ENCODE results near the gene TSPAN5.

TSPAN5 gene

GRCh38 chr4:98447648-98448047 lies 210.8 kb downstream of the TSPAN5 start:
- H2BK5ac ChIP-seq (ENCODE audit: low read length), result no peak overlapping the region
- H2BK120ac ChIP-seq (ENCODE audit: low read depth, low read length), result no peak overlapping the region
- H2AK5ac ChIP-seq (ENCODE audit: low read depth, low read length), result no peak overlapping the region
- no peak overlapping the region for H3K14ac ChIP-seq (ENCODE audit: low read length)
- no peak overlapping the region for H3K27ac ChIP-seq (replicated peaks; ENCODE audit: low read length)
- no peak overlapping the region for H3K4ac ChIP-seq (ENCODE audit: low read length)
- no peak overlapping the region for H3K23ac ChIP-seq (ENCODE audit: low read depth, low read length, poor library complexity)
- no peak overlapping the region for H3K18ac ChIP-seq (ENCODE audit: low read length)
- H3K4me2 ChIP-seq (ENCODE audit: insufficient read depth, low read length, poor library complexity, severe bottlenecking), result no peak overlapping the region
- DNase-seq (ENCODE audit: low spot score), result no peak
- no peak overlapping the region for H2AFZ ChIP-seq (ENCODE audit: low read length)
- no peaks in the 10 kb centered on the region for H3K79me1 ChIP-seq (ENCODE audit: low read depth, low read length)
- H3K27me3 ChIP-seq (ENCODE audit: control insufficient read depth in 3 of 3, insufficient read depth in 3 of 3, low read depth in 1 of 3, low read length in 3 of 3), result no peaks in the 10 kb centered on the region
- no peak overlapping the region for H4K8ac ChIP-seq (ENCODE audit: low read depth, low read length)
- no peak overlapping the region for H2BK15ac ChIP-seq (ENCODE audit: low read length)
- no CpG with 5 or more reads among the region's 5 CpGs for WGBS, 2 donors (ENCODE audit: extremely low coverage in 2 of 2, insufficient read length in 2 of 2, insufficient replicate concordance in 1 of 2)
- H3K9ac ChIP-seq (ENCODE audit: low read depth, low read length, poor library complexity), result no peak overlapping the region
- H3K9me3 ChIP-seq (replicated peaks in 1 of 2; ENCODE audit: control insufficient read depth in 2 of 2, insufficient read depth in 1 of 2, low read depth in 1 of 2, low read length in 2 of 2), result no peaks in the 10 kb centered on the region
- H4K91ac ChIP-seq (ENCODE audit: low read depth, low read length, poor library complexity), result no peak overlapping the region
- H3K4me1 ChIP-seq (ENCODE audit: control insufficient read depth in 2 of 2, insufficient read depth in 1 of 2, low read depth in 1 of 2, low read length in 2 of 2), result no peaks in the 10 kb centered on the region
- H3K36me3 ChIP-seq (replicated peaks in 1 of 2; ENCODE audit: control insufficient read depth in 2 of 2, insufficient read depth in 2 of 2, low read length in 2 of 2), result peaks cover 0 to 10% of the 10 kb centered on the region in 2 donors
- H2BK12ac ChIP-seq (ENCODE audit: low read length), result no peak overlapping the region
- no peak overlapping the region for H3K4me3 ChIP-seq (ENCODE audit: low read length in 2 of 2)

DNA sequence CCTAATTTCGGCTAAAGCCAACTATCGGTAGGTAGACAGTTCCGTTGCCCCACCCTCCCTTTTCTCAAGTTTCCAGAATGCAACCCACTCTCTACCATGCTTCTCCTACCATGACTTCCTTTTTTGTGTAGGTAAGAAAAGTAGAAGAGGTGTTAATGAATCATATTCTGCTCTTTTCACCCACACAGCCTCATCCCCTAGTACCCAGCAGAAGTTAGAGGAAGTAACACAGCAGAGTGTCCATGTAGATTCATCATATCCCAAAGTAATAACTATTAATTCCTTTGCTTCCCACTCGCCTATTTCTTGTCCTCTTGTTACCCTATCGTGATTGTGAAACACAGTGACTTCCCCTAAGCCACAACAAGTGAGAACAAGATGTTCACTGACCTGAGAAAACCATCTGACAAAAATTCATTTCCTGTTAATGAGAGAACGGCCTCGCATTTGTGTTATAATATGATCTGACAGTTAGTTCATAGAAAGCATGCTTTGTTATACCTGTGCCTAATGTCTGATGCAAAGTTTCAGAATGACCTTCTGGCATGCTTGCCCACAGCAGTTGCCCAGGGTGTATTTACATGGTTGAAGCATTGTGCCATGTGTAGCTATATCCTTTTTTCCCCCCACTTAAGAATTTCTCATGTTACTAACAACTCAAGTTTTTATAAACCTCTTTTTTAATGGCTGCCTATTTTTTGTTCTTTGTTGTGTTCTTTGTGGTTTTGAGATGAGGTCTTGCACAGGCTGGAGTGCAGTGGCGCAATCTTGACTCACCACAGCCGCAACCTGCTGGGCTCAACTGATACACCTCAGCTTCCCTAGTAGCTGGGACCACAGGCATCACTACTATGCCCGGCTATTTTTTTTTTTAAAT lies 211.7 kb downstream of the TSPAN5 start:
- no peak overlapping the region for H2BK12ac ChIP-seq (ENCODE audit: low read length)
- H3K27ac ChIP-seq (replicated peaks; ENCODE audit: low read length), result no peak overlapping the region
- no peak overlapping the region for H3K14ac ChIP-seq (ENCODE audit: low read length)
- H3K4ac ChIP-seq (ENCODE audit: low read length), result no peak overlapping the region
- peaks cover 0 to 19% of the 10 kb centered on the region in 2 donors for H3K36me3 ChIP-seq (replicated peaks in 1 of 2; ENCODE audit: control insufficient read depth in 2 of 2, insufficient read depth in 2 of 2, low read length in 2 of 2)
- no peak overlapping the region for H3K9ac ChIP-seq (ENCODE audit: low read depth, low read length, poor library complexity)
- H2AFZ ChIP-seq (ENCODE audit: low read length), result no peak overlapping the region
- no peak overlapping the region for H3K4me2 ChIP-seq (ENCODE audit: insufficient read depth, low read length, poor library complexity, severe bottlenecking)
- H2BK120ac ChIP-seq (ENCODE audit: low read depth, low read length), result no peak overlapping the region
- H3K18ac ChIP-seq (ENCODE audit: low read length), result no peak overlapping the region
- no peak overlapping the region for H3K23ac ChIP-seq (ENCODE audit: low read depth, low read length, poor library complexity)
- H3K79me1 ChIP-seq (ENCODE audit: low read depth, low read length), result no peaks in the 10 kb centered on the region
- no peak for DNase-seq (ENCODE audit: low spot score)
- no peak overlapping the region for H2BK15ac ChIP-seq (ENCODE audit: low read length)
- no peak overlapping the region for H2BK5ac ChIP-seq (ENCODE audit: low read length)
- H4K8ac ChIP-seq (ENCODE audit: low read depth, low read length), result no peak overlapping the region
- H3K9me3 ChIP-seq (replicated peaks in 1 of 2; ENCODE audit: control insufficient read depth in 2 of 2, insufficient read depth in 1 of 2, low read depth in 1 of 2, low read length in 2 of 2), result no peaks in the 10 kb centered on the region
- no peaks in the 10 kb centered on the region for H3K4me1 ChIP-seq (ENCODE audit: control insufficient read depth in 2 of 2, insufficient read depth in 1 of 2, low read depth in 1 of 2, low read length in 2 of 2)
- no peak overlapping the region for H3K4me3 ChIP-seq (ENCODE audit: low read length in 2 of 2)
- H2AK5ac ChIP-seq (ENCODE audit: low read depth, low read length), result no peak overlapping the region
- no peaks in the 10 kb centered on the region for H3K27me3 ChIP-seq (ENCODE audit: control insufficient read depth in 3 of 3, insufficient read depth in 3 of 3, low read depth in 1 of 3, low read length in 3 of 3)
- H4K91ac ChIP-seq (ENCODE audit: low read depth, low read length, poor library complexity), result no peak overlapping the region
- no CpG with 5 or more reads among the region's 10 CpGs for WGBS, 2 donors (ENCODE audit: extremely low coverage in 2 of 2, insufficient read length in 2 of 2, insufficient replicate concordance in 1 of 2)

- DNase-seq (ENCODE audit: low spot score), result no peak
- H2BK15ac ChIP-seq (ENCODE audit: low read length), result no peak overlapping the region
- no peaks in the 10 kb centered on the region for H3K27me3 ChIP-seq (ENCODE audit: control insufficient read depth in 3 of 3, insufficient read depth in 3 of 3, low read depth in 1 of 3, low read length in 3 of 3)
- no peak overlapping the region for H2BK12ac ChIP-seq (ENCODE audit: low read length)
- no peak overlapping the region for H3K14ac ChIP-seq (ENCODE audit: low read length)
- H3K79me1 ChIP-seq (ENCODE audit: low read depth, low read length), result no peaks in the 10 kb centered on the region
- no peak overlapping the region for H4K8ac ChIP-seq (ENCODE audit: low read depth, low read length)
- H3K36me3 ChIP-seq (replicated peaks in 1 of 2; ENCODE audit: control insufficient read depth in 2 of 2, insufficient read depth in 2 of 2, low read length in 2 of 2), result peaks cover 0 to 32% of the 10 kb centered on the region in 2 donors
- no peaks in the 10 kb centered on the region for H3K4me1 ChIP-seq (ENCODE audit: control insufficient read depth in 2 of 2, insufficient read depth in 1 of 2, low read depth in 1 of 2, low read length in 2 of 2)
- no peak overlapping the region for H3K4ac ChIP-seq (ENCODE audit: low read length)
- H2BK120ac ChIP-seq (ENCODE audit: low read depth, low read length), result no peak overlapping the region
- no peaks in the 10 kb centered on the region for H3K9me3 ChIP-seq (replicated peaks in 1 of 2; ENCODE audit: control insufficient read depth in 2 of 2, insufficient read depth in 1 of 2, low read depth in 1 of 2, low read length in 2 of 2)
- no peak overlapping the region for H2AK5ac ChIP-seq (ENCODE audit: low read depth, low read length)
- no peak overlapping the region for H2AFZ ChIP-seq (ENCODE audit: low read length)
- H3K4me3 ChIP-seq (ENCODE audit: low read length in 2 of 2), result no peak overlapping the region
- no peak overlapping the region for H4K91ac ChIP-seq (ENCODE audit: low read depth, low read length, poor library complexity)
- no peak overlapping the region for H3K18ac ChIP-seq (ENCODE audit: low read length)
- H3K9ac ChIP-seq (ENCODE audit: low read depth, low read length, poor library complexity), result no peak overlapping the region
- H3K23ac ChIP-seq (ENCODE audit: low read depth, low read length, poor library complexity), result no peak overlapping the region
- no peak overlapping the region for H2BK5ac ChIP-seq (ENCODE audit: low read length)
- H3K4me2 ChIP-seq (ENCODE audit: insufficient read depth, low read length, poor library complexity, severe bottlenecking), result no peak overlapping the region
- H3K27ac ChIP-seq (replicated peaks; ENCODE audit: low read length), result no peak overlapping the region
Observed at GRCh38 chr4:98444371-98444770, 214.0 kb downstream of the TSPAN5 start.

DNA sequence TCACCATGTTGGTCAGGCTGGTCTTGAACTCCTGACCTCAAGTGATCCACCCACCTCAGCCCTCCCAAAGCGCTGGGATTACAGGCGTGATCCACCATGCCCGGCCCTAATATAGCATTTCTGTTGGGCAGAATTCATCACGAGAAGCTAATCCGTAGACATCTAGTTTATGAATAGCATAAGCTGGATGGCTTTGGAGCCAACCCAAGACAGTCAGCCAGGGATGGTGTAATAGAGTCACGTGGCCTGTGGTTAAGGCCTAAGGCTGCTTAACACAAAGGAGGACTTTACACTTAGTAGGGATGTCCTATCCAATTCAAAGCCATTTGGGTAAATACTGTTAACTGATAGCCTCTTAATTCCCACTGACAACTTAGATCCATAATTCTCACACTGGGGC lies 223.6 kb downstream of the TSPAN5 start:
- no peaks in the 10 kb centered on the region for H3K79me1 ChIP-seq (ENCODE audit: low read depth, low read length)
- H2BK12ac ChIP-seq (ENCODE audit: low read length), result no peak overlapping the region
- no peak overlapping the region for H2BK5ac ChIP-seq (ENCODE audit: low read length)
- H3K14ac ChIP-seq (ENCODE audit: low read length), result no peak overlapping the region
- H4K91ac ChIP-seq (ENCODE audit: low read depth, low read length, poor library complexity), result no peak overlapping the region
- no peak overlapping the region for H3K27ac ChIP-seq (replicated peaks; ENCODE audit: low read length)
- no peak overlapping the region for H3K4me2 ChIP-seq (ENCODE audit: insufficient read depth, low read length, poor library complexity, severe bottlenecking)
- H2BK120ac ChIP-seq (ENCODE audit: low read depth, low read length), result no peak overlapping the region
- no peaks in the 10 kb centered on the region for H3K4me1 ChIP-seq (ENCODE audit: control insufficient read depth in 2 of 2, insufficient read depth in 1 of 2, low read depth in 1 of 2, low read length in 2 of 2)
- peaks cover 2 to 31% of the 10 kb centered on the region in 2 donors for H3K36me3 ChIP-seq (replicated peaks in 1 of 2; ENCODE audit: control insufficient read depth in 2 of 2, insufficient read depth in 2 of 2, low read length in 2 of 2)
- H2AK5ac ChIP-seq (ENCODE audit: low read depth, low read length), result no peak overlapping the region
- H2AFZ ChIP-seq (ENCODE audit: low read length), result no peak overlapping the region
- H2BK15ac ChIP-seq (ENCODE audit: low read length), result no peak overlapping the region
- no peak overlapping the region for H3K4ac ChIP-seq (ENCODE audit: low read length)
- DNase-seq (ENCODE audit: low spot score), result no peak
- H3K18ac ChIP-seq (ENCODE audit: low read length), result no peak overlapping the region
- H3K9ac ChIP-seq (ENCODE audit: low read depth, low read length, poor library complexity), result no peak overlapping the region
- no CpG with 5 or more reads among the region's 6 CpGs for WGBS, 2 donors (ENCODE audit: extremely low coverage in 2 of 2, insufficient read length in 2 of 2, insufficient replicate concordance in 1 of 2)
- H3K27me3 ChIP-seq (ENCODE audit: control insufficient read depth in 3 of 3, insufficient read depth in 3 of 3, low read depth in 1 of 3, low read length in 3 of 3), result no peaks in the 10 kb centered on the region
- H4K8ac ChIP-seq (ENCODE audit: low read depth, low read length), result no peak overlapping the region
- H3K23ac ChIP-seq (ENCODE audit: low read depth, low read length, poor library complexity), result no peak overlapping the region
- no peak overlapping the region for H3K4me3 ChIP-seq (ENCODE audit: low read length in 2 of 2)
- H3K9me3 ChIP-seq (replicated peaks in 1 of 2; ENCODE audit: control insufficient read depth in 2 of 2, insufficient read depth in 1 of 2, low read depth in 1 of 2, low read length in 2 of 2), result no peaks in the 10 kb centered on the region
